HUES48 (cell line): ENCODE results near the gene SNRPD2.
"Not testable (repeated sequence)": the region's sequence is repeated elsewhere in the genome, so short reads cannot be mapped to it uniquely, and the experiment has no call there.

ENCODE experiments used
- H3K27ac ChIP-seq: one replicate; pipeline ENCODE4 v1.7.0; 2013; ENCODE audit warnings: low read depth, low read length, inconsistent platforms
- H3K27me3 ChIP-seq: 2 replicates; pipeline ENCODE4 v1.6.1; 2013; ENCODE audit warnings: mild to moderate bottlenecking, low read length; ENCODE audit not compliant: control insufficient read depth, insufficient read depth
- H3K36me3 ChIP-seq: 2 replicates; pipeline ENCODE4 v1.6.1; 2013; ENCODE audit warnings: low read length; ENCODE audit not compliant: control insufficient read depth, insufficient read depth
- H3K4me1 ChIP-seq: 2 replicates; pipeline ENCODE4 v1.6.1; 2013; ENCODE audit warnings: mild to moderate bottlenecking, low read length; ENCODE audit not compliant: control insufficient read depth, insufficient read depth
- H3K4me3 ChIP-seq: 2 replicates; pipeline ENCODE4 v1.5.1; 2013; ENCODE audit warnings: mild to moderate bottlenecking, low read depth, low read length
- H3K9ac ChIP-seq: 2 replicates; pipeline ENCODE4 v1.6.1; 2013; ENCODE audit warnings: mild to moderate bottlenecking, low read depth, low read length, moderate library complexity
- H3K9me3 ChIP-seq: 2 replicates; pipeline ENCODE4 v1.6.1; 2013; ENCODE audit warnings: low read length; ENCODE audit not compliant: control insufficient read depth, insufficient read depth

Gene SNRPD2

DNA sequence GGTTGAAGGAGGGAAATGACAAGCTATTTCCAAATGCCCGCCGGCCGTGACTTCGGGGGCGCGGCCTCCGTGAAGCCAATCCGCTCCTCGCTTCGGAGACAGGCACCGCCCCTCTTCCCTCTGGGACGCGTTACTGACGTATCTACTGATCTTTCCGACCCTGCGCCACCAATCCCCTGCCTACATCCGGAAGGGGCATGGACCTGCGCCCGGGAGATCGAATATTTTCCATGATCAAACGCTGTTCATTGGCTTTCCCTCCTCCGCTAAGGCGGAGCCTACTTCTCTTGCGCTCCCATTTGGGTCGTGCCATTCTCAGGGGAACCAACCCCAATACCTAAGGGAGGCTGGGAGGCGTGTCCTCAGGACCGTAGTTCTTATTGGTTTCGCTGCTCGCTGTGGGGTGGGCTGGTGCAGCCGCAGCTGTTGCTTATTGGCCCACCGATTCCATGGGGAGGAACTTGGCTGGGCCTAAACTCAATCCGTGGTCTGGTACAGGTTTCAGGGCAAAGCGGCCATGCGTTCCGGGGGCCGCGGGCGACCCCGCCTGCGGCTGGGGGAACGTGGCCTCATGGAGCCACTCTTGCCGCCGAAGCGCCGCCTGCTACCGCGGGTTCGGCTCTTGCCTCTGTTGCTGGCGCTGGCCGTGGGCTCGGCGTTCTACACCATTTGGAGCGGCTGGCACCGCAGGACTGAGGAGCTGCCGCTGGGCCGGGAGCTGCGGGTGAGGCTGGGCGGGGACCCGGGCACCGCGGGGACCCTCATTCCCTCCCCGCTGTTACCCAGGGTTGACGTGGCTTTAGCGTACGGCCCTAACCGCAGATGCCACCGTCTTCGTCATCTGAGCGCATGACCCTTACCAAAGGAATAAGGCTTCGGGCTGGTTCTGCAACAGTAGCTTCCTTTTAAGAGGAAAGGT, 693 bp upstream of the SNRPD2 start, which contains the start of gene QPCTL:
Gene QPCTL (plus strand): TSS at position 480 of the 919 bp plus-strand sequence. CDS start 38 bp downstream, at position 518.
- no peaks in the 10 kb centered on the region for H3K27me3 ChIP-seq
- peak within 1 kb of the TSS; percentile 86 for H3K4me3 ChIP-seq
- H3K27ac ChIP-seq = peak within 1 kb of the TSS; percentile 95
- peak within 1 kb of the TSS; percentile 85 for H3K9ac ChIP-seq
- H3K36me3 ChIP-seq = peaks cover 46% of the 10 kb centered on the region
- H3K4me1 ChIP-seq = 0 out of 2 replicates have a peak, but pooled peaks cover 4% of the 10 kb centered on the region
- H3K9me3 ChIP-seq = no peaks in the 10 kb centered on the region

DNA sequence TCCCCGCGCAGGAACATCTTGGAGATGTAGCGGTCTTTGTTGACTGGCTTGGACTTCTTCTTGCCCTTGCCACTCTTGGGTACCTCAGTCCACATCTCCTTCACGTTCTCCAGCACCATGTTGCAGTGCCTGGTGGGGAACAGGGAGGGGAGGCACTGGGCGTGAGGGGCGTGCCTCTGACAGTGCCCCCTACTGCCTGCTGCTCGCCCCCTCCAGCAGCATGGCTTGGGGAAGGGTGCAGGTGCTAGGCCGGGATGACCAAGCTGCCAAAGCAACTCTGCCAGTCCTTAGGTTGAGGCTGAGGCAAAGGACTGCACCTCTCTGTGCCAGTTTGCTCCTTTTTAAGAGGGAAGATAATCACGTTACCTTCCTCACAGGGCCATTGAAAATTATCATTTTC, 4.2 kb downstream of the SNRPD2 start:
- H3K4me3 ChIP-seq = no peak overlapping the region
- H3K27ac ChIP-seq = no peak overlapping the region
- no peak overlapping the region for H3K9ac ChIP-seq
- H3K27me3 ChIP-seq = no peaks in the 10 kb centered on the region
- peaks cover 53% of the 10 kb centered on the region for H3K36me3 ChIP-seq
- no peaks in the 10 kb centered on the region for H3K9me3 ChIP-seq
- no peaks in the 10 kb centered on the region for H3K4me1 ChIP-seq

DNA sequence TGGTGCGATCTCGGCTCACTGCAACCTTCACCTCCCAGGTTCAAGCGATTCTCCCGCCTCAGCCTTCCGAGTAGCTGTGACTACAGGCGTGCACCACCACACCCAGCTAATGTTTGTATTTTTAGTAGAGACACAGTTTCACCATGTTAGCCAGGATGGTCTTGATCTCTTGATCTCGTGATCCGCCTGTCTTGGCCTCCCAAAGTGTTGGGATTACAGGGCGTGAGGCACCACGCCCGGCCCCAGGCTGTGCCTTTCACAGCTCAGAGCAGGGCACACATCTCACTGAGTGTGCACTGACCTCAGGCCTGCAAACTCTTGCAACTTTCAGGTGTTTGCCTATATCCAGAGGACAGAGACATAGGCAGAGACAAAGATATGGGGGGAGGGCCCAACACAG, 6.7 kb downstream of the SNRPD2 start:
- not testable (repeated sequence) for H3K4me3 ChIP-seq
- H3K36me3 ChIP-seq = peaks cover 53% of the 10 kb centered on the region

DNA sequence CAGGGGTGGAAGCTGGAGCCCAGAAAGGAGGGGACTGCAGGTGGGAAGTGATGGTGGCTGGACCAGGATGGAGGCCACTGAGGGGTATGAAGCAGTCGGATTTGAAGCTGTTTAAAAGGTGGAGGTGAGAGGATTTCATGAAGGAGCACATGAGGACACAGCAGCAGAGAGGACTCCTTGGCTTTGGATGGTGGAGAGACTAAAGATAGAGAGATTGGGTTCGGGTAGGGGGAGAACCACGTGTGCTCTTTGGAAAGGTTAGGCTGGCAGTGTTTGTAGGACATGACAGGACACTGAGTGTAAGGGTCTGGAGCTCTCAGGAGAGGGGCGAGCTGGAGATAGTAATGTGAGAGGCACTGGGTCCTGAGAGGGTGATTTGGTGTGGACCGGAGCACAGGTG, 8.8 kb downstream of the SNRPD2 start:
- Histone ChIP-seq H3K9me3 (no peaks in the 10 kb centered on the region), H3K9ac (no peak overlapping the region), H3K4me1 (no peaks in the 10 kb centered on the region), H3K27me3 (peaks cover 8% of the 10 kb centered on the region), H3K4me3 (no peak overlapping the region), H3K36me3 (peaks cover 39% of the 10 kb centered on the region), H3K27ac (no peak overlapping the region)

More for the DNA sequence above, 6.7 kb downstream of the SNRPD2 start:
- not testable (repeated sequence) for H3K4me1 ChIP-seq, H3K9ac ChIP-seq, H3K27ac ChIP-seq, H3K9me3 ChIP-seq, H3K27me3 ChIP-seq

DNA sequence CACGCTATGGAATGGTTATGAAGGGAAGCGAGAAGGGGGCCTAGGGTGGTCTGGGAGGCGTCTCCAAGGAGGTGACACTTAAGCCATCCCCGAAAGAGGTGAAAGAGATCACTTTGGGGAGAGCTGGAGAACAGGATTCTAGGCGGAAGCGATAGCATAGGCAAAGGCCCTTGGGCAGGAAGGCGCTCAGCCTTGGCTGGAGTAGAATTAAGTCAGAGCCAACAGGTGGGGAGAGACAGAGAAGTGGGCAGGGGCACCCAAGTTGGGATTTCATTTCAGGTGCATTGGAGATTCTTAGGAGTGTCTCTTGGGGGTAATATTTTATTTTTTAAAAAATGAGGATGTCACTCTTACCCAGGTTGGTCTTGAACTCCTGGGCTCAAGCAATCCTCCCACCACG, 9.6 kb downstream of the SNRPD2 start:
- Histone ChIP-seq H3K27me3 (peaks cover 8% of the 10 kb centered on the region), H3K9me3 (no peaks in the 10 kb centered on the region), H3K4me3 (peak overlapping the region; percentile 61), H3K4me1 (no peaks in the 10 kb centered on the region), H3K36me3 (peaks cover 31% of the 10 kb centered on the region), H3K27ac (no peak overlapping the region), H3K9ac (no peak overlapping the region)

DNA sequence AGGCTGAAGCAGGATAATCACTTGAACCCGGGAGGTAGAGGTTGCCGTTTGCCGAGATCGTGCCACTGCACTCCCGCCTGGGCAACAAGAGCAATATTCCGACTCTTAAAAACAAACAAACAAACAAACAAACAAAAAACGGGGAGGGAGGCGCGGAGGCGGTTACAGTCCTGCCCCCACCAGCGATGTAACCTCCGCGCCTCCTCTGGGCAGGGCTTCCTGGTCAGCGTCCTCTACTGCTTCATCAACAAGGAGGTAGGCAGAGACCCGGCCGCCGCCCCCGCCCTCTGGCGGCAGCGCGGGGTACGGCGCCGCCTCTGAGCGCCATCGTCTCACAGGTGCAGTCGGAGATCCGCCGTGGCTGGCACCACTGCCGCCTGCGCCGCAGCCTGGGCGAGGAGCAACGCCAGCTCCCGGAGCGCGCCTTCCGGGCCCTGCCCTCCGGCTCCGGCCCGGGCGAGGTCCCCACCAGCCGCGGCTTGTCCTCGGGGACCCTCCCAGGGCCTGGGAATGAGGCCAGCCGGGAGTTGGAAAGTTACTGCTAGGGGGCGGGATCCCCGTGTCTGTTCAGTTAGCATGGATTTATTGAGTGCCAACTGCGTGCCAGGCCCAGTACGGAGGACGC, 10.2 kb downstream of the SNRPD2 start:
- peak overlapping the region; percentile 24; the same call in 1 of the 2 replicates for H3K9ac ChIP-seq

DNA sequence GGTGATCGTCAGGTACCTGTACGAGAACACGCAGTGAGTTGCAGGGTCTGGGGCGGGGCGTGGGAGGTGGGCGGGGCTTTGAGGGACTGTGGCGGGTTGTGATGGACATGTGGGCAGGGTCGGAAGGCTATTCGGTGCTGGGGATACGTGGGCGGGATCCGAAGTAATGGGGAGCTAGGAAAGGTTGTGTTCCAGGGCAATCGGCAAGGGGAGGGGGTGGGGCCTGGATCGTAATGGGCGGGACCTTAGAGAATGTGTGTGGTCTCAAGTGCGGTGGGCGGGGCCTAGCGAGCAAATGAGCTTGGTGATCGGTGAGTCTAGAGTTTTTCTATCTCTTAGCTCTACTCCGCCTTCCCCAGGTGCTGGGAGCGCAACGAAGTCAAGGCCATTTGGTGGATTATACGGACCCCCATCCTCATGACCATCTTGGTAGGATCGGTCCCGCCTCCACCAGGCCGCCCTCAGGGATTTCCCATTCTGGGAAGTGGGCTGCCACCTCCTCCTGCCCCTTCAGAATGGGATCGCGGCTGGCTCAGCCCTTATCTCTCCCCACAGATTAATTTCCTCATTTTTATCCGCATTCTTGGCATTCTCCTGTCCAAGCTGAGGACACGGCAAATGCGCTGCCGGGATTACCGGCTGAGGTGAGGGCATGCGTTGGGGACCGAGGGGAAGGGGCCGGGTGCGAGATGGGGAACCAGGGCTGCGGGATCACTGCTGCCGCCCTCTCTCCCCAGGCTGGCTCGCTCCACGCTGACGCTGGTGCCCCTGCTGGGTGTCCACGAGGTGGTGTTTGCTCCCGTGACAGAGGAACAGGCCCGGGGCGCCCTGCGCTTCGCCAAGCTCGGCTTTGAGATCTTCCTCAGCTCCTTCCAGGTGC, 14.2 kb downstream of the SNRPD2 start:
- Histone ChIP-seq H3K27ac (peak overlapping the region; percentile 45), H3K36me3 (no peaks in the 10 kb centered on the region), H3K9me3 (no peaks in the 10 kb centered on the region), H3K27me3 (peaks cover 8% of the 10 kb centered on the region), H3K4me1 (0 out of 2 replicates have a peak, but pooled peaks cover 3% of the 10 kb centered on the region), H3K9ac (peak overlapping the region; percentile 35; the same call in 1 of the 2 replicates), H3K4me3 (peak overlapping the region; percentile 78)

More for the DNA sequence above, 10.2 kb downstream of the SNRPD2 start:
- Histone ChIP-seq H3K36me3 (peaks cover 27% of the 10 kb centered on the region), H3K27me3 (peaks cover 8% of the 10 kb centered on the region), H3K9me3 (no peaks in the 10 kb centered on the region), H3K4me3 (peak overlapping the region; percentile 61), H3K4me1 (0 out of 2 replicates have a peak, but pooled peaks cover 3% of the 10 kb centered on the region), H3K27ac (no peak overlapping the region)

DNA sequence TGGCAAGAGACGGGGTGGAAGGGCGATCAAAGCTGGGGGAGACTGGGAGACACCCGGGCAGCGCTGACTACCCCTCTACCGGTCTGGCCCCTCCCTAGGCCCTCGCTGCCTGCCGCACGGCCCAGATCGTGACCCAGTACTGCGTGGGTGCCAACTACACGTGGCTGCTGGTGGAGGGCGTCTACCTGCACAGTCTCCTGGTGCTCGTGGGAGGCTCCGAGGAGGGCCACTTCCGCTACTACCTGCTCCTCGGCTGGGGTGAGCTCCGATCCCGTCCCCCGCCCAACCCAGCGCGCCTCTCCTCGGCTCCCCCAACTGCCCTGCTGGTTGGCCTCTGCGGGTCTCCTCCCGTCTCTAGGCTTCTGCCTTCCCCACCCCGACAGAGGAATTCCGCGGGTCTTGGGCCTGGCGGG, 14.9 kb downstream of the SNRPD2 start:
- H3K9ac ChIP-seq = no peak overlapping the region
- peak overlapping the region; percentile 12 for H3K27ac ChIP-seq
- H3K4me3 ChIP-seq = peak overlapping the region; percentile 78
- peaks cover 8% of the 10 kb centered on the region for H3K27me3 ChIP-seq
- no peaks in the 10 kb centered on the region for H3K9me3 ChIP-seq
- H3K36me3 ChIP-seq = no peaks in the 10 kb centered on the region
- 0 out of 2 replicates have a peak, but pooled peaks cover 3% of the 10 kb centered on the region for H3K4me1 ChIP-seq

DNA sequence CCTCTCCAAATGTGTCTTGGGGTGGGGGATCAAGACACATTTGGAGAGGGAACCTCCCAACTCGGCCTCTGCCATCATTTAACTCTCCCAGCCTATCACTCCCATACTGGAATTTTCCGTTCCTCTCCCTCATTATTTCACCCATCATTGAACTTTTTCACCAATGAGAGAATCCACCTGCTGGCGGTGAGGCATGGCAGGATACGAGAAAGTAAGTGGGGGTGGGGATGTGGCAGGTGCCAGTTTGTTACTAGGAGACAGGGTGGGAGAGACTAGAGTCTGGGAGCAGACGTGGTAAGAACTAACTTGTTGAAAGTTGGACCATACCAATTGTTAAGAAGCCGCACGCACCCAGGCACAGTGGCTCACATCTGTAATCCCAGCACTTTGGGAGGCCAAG, 16.8 kb downstream of the SNRPD2 start:
- no peaks in the 10 kb centered on the region for H3K36me3 ChIP-seq
- peaks cover 16% of the 10 kb centered on the region for H3K27me3 ChIP-seq
- no peak overlapping the region for H3K9ac ChIP-seq
- 0 out of 2 replicates have a peak, but pooled peaks cover 7% of the 10 kb centered on the region for H3K4me1 ChIP-seq
- H3K9me3 ChIP-seq = no peaks in the 10 kb centered on the region
- no peak overlapping the region for H3K4me3 ChIP-seq
- no peak overlapping the region for H3K27ac ChIP-seq

DNA sequence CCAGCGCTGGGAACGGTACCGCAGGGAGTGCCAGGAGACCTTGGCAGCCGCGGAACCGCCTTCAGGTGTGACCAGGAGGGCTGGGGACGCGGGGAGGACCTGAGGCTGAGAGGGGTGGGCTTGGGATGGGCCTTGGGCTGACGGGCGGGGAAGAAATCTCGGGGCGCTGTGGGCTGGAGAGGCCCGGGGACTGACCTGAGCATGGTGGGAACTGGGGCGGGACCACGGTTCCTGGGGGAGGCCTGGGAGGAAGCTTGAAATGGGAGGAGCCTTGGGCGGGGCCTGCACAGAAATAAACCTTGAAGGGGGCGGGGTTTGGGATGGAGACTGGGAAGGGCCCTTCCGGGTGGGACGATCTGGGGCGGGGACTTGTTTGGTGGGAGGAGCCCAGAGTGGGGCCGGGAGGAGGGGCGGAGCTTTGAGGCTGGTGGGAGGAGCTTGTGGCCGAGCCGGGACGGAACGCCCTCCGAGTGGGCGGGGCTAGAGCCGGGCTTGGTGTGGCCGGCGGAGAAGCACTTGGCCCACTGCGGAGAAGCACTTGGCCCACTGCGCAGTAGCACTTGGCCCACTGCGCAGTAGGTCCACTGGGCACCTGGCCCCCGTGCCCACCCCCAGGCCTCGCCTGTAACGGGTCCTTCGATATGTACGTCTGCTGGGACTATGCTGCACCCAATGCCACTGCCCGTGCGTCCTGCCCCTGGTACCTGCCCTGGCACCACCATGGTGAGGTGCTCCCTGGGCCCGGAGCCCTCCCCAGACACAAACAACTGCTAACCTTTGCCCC, 20.9 kb downstream of the SNRPD2 start:
- peak overlapping the region; percentile 69 for H3K4me3 ChIP-seq

More for the DNA sequence above, 20.9 kb downstream of the SNRPD2 start:
- Histone ChIP-seq H3K9ac (no peak overlapping the region), H3K4me1 (peaks cover 13% of the 10 kb centered on the region), H3K27me3 (peaks cover 32% of the 10 kb centered on the region), H3K9me3 (no peaks in the 10 kb centered on the region), H3K27ac (no peak overlapping the region), H3K36me3 (no peaks in the 10 kb centered on the region)
